CD4-positive, CD25-positive, alpha-beta regulatory T cell (primary cell): ENCODE results near the gene PRKG1. TPM values are rescaled to one million over a fixed set of nuclear protein-coding genes. Genes with fewer than 3 reads are reported as not detected.

Experiments
- ATAC-seq, 2 donors: fragments of 150-1000 bp; cut with Tn5 transposase; one replicate each; pipeline ENCODE4 v1.10.0; 2021; ENCODE audit warnings: low read depth in 2 of 2, moderate number of reproducible peaks in 2 of 2, moderate library complexity in 1 of 2
- DNase-seq, 3 donors: peaks; one replicate each; pipeline versions ENCODE4 v3.0.0 to v3.0.0-alpha.2; 2012 to 2022; ENCODE audit warnings: mixed read lengths in 1 of 3
- H3K27ac ChIP-seq: one replicate; pipeline ENCODE4 v1.7.0; 2013; ENCODE audit warnings: mild to moderate bottlenecking, low read length; ENCODE audit not compliant: insufficient read depth, poor library complexity, severe bottlenecking
- H3K27me3 ChIP-seq: one replicate; pipeline ENCODE4 v1.7.0; 2013; ENCODE audit warnings: low read length; ENCODE audit not compliant: control insufficient read depth, insufficient read depth
- H3K36me3 ChIP-seq: one replicate; pipeline ENCODE4 v1.7.0; 2013; ENCODE audit warnings: mild to moderate bottlenecking, low read length, moderate library complexity; ENCODE audit not compliant: control insufficient read depth, insufficient read depth
- H3K4me1 ChIP-seq: 2 replicates; pipeline ENCODE4 v1.7.0; 2013; ENCODE audit warnings: mild to moderate bottlenecking, low read length; ENCODE audit not compliant: insufficient read depth, control insufficient read depth, poor library complexity, severe bottlenecking
- H3K4me3 ChIP-seq: one replicate; pipeline ENCODE4 v1.7.0; 2013; ENCODE audit warnings: low read depth, mild to moderate bottlenecking, low read length, moderate library complexity
- H3K9me3 ChIP-seq, 2 experiments: 1 replicate in 1 of 2; 2 replicates in 1 of 2; pipeline ENCODE4 v1.7.0; 2013; ENCODE audit warnings: low read length in 2 of 2, mild to moderate bottlenecking in 1 of 2, moderate library complexity in 1 of 2; ENCODE audit not compliant: control insufficient read depth in 2 of 2
- H3K27ac Mint-ChIP-seq, 3 donors: one replicate each; pipeline ENCODE4 v1.8.0; 2020 to 2022; ENCODE audit warnings: mild to moderate bottlenecking in 3 of 3, mixed read lengths in 3 of 3, moderate library complexity in 2 of 3
- H3K27me3 Mint-ChIP-seq: one replicate; pipeline ENCODE4 v1.8.0; 2022; ENCODE audit warnings: mild to moderate bottlenecking, mixed read lengths
- H3K36me3 Mint-ChIP-seq: one replicate; pipeline ENCODE4 v1.8.0; 2020; ENCODE audit warnings: mixed read lengths
- H3K4me1 Mint-ChIP-seq, 4 donors: one replicate each; pipeline ENCODE4 v1.8.0; 2020 to 2022; ENCODE audit warnings: mixed read lengths in 4 of 4, mild to moderate bottlenecking in 1 of 4
- H3K4me3 Mint-ChIP-seq, 4 donors: one replicate each; pipeline ENCODE4 v1.8.0; 2020 to 2022; ENCODE audit warnings: mild to moderate bottlenecking in 4 of 4, mixed read lengths in 4 of 4, moderate library complexity in 3 of 4
- H3K9me3 Mint-ChIP-seq, 7 donors: one replicate each; pipeline ENCODE4 v1.8.0; 2020 to 2022; ENCODE audit warnings: mixed read lengths in 7 of 7, mild to moderate bottlenecking in 3 of 7, moderate library complexity in 2 of 7
- polyA plus RNA-seq, 4 donors: library from polyadenylated mRNA; unstranded; fragments of 300-500 nt; fragmentation: Illumina TruSeq; gene quantifications; one replicate each; pipeline ENCODE4 v1.2.3, GENCODE V29; 2021
- total RNA-seq: library from RNA; stranded (reverse); gene quantifications from one replicate; pipeline ENCODE4 v1.2.3, GENCODE V29; 2022

The PRKG1 gene
- total and polyA plus RNA-seq, 5 donors from 2014 or later: 0.30 TPM; not detected in 4

DNA sequence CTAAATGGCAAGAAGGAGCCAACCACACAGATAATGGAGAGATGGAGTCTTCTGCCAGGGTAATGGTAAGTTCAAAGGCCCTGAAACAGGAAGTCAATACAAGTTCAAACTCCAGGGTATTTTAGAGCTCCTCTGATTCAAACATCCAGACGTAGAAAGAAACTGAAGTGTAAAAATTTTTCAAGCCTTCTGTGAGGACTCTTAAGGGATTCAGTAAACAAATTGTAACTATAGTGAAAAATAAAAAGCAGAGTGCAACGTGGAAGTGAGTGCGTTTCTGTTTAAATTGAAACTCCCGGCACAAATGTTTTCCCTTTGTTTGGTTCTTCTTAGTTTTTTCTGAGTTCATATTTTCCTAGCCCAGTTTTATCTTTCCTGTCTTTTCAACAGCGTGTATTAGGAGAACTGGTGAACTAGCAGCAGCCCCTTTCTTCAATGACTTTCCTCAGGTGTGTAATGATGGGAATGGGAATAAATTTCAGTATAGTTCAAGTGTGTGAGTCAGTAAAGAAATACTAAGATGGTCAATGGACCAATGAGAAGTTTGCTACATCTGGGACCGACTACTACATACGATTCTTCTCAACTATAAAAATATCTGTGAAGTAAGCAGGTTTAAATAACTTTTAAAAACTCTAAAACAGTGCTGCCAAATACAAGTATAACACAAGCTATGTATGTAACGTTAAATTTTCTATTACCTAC, 326.3 kb downstream of the PRKG1 start:
- Histone ChIP-seq H3K36me3 (no peaks in the 10 kb centered on the region), H3K4me3 (no peak overlapping the region), H3K27ac (no peak overlapping the region), H3K27me3 (no peaks in the 10 kb centered on the region), H3K9me3 (no peaks in the 10 kb centered on the region), H3K4me1 (no peaks in the 10 kb centered on the region)
- no peaks in the 10 kb centered on the region for H3K9me3 Mint-ChIP-seq
- H3K27me3 Mint-ChIP-seq: peaks cover 4% of the 10 kb centered on the region
- H3K27ac Mint-ChIP-seq: no peak overlapping the region
- DNase-seq (no peak), ATAC-seq (no peak)
- H3K36me3 Mint-ChIP-seq: no peaks in the 10 kb centered on the region
- H3K4me1 Mint-ChIP-seq: no peaks in the 10 kb centered on the region
- no peak overlapping the region for H3K4me3 Mint-ChIP-seq

GRCh38 chr10:51403521-51403920, 329.2 kb downstream of the PRKG1 start:
- H3K36me3 Mint-ChIP-seq: no peaks in the 10 kb centered on the region
- no peaks in the 10 kb centered on the region for H3K27me3 Mint-ChIP-seq
- no peaks in the 10 kb centered on the region for H3K9me3 Mint-ChIP-seq
- Histone ChIP-seq H3K9me3 (no peaks in the 10 kb centered on the region), H3K27ac (no peak overlapping the region), H3K4me3 (no peak overlapping the region), H3K27me3 (no peaks in the 10 kb centered on the region), H3K4me1 (no peaks in the 10 kb centered on the region), H3K36me3 (no peaks in the 10 kb centered on the region)
- H3K27ac Mint-ChIP-seq: no peak overlapping the region
- no peak for ATAC-seq
- no peaks in the 10 kb centered on the region for H3K4me1 Mint-ChIP-seq
- H3K4me3 Mint-ChIP-seq: no peak overlapping the region
- no peak for DNase-seq

DNA sequence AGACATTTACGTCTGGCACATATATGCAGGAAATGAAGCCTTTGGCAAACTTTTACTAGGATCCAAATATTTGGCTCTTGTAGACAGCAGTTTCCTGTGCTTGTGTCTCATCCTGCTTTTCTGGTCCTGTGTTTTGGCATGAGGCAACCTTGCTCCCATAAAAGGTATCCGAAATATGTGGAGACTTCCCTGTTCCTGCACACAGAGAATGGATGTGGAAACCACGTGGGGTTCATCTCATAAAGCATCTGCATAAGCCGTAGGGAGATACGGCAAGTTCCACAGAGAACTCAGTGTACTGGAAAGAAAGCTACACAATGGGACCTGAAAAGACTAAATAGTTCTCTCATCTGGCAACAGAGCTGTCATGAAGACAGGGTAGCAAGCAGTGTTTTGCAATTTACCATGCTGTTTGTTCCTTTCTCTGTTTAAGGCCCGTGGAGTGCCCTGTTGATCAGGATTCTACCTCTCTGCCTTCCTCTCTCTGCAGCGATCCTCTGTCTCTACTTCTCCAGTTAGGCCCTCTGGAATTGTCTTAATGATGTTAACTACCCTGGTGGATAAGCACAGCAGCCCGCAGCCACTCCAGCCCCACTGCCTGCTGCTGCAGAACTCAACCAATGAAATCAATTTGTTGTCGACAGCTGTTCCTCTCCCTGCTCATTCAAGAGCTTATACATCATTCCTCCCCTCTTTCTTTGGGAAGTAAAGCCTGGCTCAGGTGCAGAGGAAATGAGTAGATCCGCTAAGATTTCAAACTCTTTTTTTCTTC, 331.5 kb downstream of the PRKG1 start:
- Histone ChIP-seq H3K4me1 (no peaks in the 10 kb centered on the region), H3K27me3 (no peaks in the 10 kb centered on the region), H3K36me3 (no peaks in the 10 kb centered on the region), H3K4me3 (no peak overlapping the region), H3K27ac (no peak overlapping the region), H3K9me3 (no peaks in the 10 kb centered on the region)
- H3K9me3 Mint-ChIP-seq: no peaks in the 10 kb centered on the region
- ATAC-seq (no peak), DNase-seq (no peak)
- H3K27ac Mint-ChIP-seq: no peak overlapping the region
- H3K27me3 Mint-ChIP-seq: no peaks in the 10 kb centered on the region
- no peak overlapping the region for H3K4me3 Mint-ChIP-seq
- no peaks in the 10 kb centered on the region for H3K4me1 Mint-ChIP-seq
- no peaks in the 10 kb centered on the region for H3K36me3 Mint-ChIP-seq

GRCh38 chr10:51406581-51406980, 332.3 kb downstream of the PRKG1 start:
- H3K9me3 ChIP-seq: no peaks in the 10 kb centered on the region
- no peaks in the 10 kb centered on the region for H3K36me3 Mint-ChIP-seq
- H3K36me3 ChIP-seq: no peaks in the 10 kb centered on the region
- no peaks in the 10 kb centered on the region for H3K4me1 Mint-ChIP-seq
- ATAC-seq: no peak
- H3K4me1 ChIP-seq: no peaks in the 10 kb centered on the region
- H3K27me3 Mint-ChIP-seq: no peaks in the 10 kb centered on the region
- H3K9me3 Mint-ChIP-seq: no peaks in the 10 kb centered on the region
- no peak overlapping the region for H3K27ac ChIP-seq
- H3K4me3 Mint-ChIP-seq: no peak overlapping the region
- DNase-seq: no peak
- H3K4me3 ChIP-seq: no peak overlapping the region
- H3K27ac Mint-ChIP-seq: no peak overlapping the region
- H3K27me3 ChIP-seq: no peaks in the 10 kb centered on the region

GRCh38 chr10:51416494-51416893, 342.2 kb downstream of the PRKG1 start:
- no peaks in the 10 kb centered on the region for H3K36me3 Mint-ChIP-seq
- no peaks in the 10 kb centered on the region for H3K9me3 ChIP-seq
- no peak overlapping the region for H3K4me3 ChIP-seq
- H3K9me3 Mint-ChIP-seq: no peaks in the 10 kb centered on the region
- H3K27ac ChIP-seq: no peak overlapping the region
- no peaks in the 10 kb centered on the region for H3K4me1 ChIP-seq
- H3K27me3 ChIP-seq: no peaks in the 10 kb centered on the region
- DNase-seq (no peak), ATAC-seq (no peak)
- H3K36me3 ChIP-seq: no peaks in the 10 kb centered on the region
- no peak overlapping the region for H3K27ac Mint-ChIP-seq
- H3K4me1 Mint-ChIP-seq: no peaks in the 10 kb centered on the region
- H3K27me3 Mint-ChIP-seq: no peaks in the 10 kb centered on the region
- no peak overlapping the region for H3K4me3 Mint-ChIP-seq

GRCh38 chr10:51419196-51420093, 345.2 kb downstream of the PRKG1 start:
- no peak overlapping the region for H3K4me3 ChIP-seq
- no peaks in the 10 kb centered on the region for H3K4me1 ChIP-seq
- no peaks in the 10 kb centered on the region for H3K4me1 Mint-ChIP-seq
- no peak overlapping the region for H3K27ac Mint-ChIP-seq
- H3K9me3 ChIP-seq: no peaks in the 10 kb centered on the region
- no peaks in the 10 kb centered on the region for H3K27me3 Mint-ChIP-seq
- no peak overlapping the region for H3K4me3 Mint-ChIP-seq
- H3K36me3 Mint-ChIP-seq: no peaks in the 10 kb centered on the region
- ATAC-seq: no peak
- no peak overlapping the region for H3K27ac ChIP-seq
- H3K9me3 Mint-ChIP-seq: no peaks in the 10 kb centered on the region
- H3K36me3 ChIP-seq: no peaks in the 10 kb centered on the region
- DNase-seq: no peak
- H3K27me3 ChIP-seq: no peaks in the 10 kb centered on the region

DNA sequence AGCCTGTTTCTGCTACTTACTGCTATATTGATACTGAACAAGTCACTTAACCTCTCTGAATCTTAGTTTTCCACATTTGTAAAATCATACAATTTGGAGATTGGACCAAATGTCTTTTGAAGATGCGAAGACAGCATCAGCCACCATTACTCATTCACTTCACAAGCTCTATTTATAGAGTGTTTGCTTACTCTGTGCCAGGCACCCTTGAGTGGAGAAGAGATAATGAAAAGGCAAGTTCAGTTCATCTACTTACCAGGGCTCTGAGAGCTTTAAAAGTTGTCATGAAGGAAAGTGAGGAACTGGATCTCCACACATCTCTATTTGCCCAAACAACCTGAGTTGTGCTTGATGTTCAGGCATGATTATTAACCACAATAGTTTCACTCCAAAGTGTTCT, 347.6 kb downstream of the PRKG1 start:
- Histone ChIP-seq H3K27ac (no peak overlapping the region), H3K36me3 (no peaks in the 10 kb centered on the region), H3K4me3 (no peak overlapping the region), H3K27me3 (no peaks in the 10 kb centered on the region), H3K4me1 (no peaks in the 10 kb centered on the region), H3K9me3 (no peaks in the 10 kb centered on the region)
- Mint-ChIP-seq H3K27me3 (no peaks in the 10 kb centered on the region), H3K36me3 (no peaks in the 10 kb centered on the region), H3K4me1 (no peaks in the 10 kb centered on the region), H3K9me3 (no peaks in the 10 kb centered on the region), H3K4me3 (no peak overlapping the region), H3K27ac (no peak overlapping the region)
- ATAC-seq: no peak
- DNase-seq: no peak
